Measurements from ENCODE around the gene RGS19. TPM values are rescaled to one million over a fixed set of nuclear protein-coding genes. Genes with fewer than 3 reads are reported as not detected.

The RGS19 gene
- total RNA-seq, 4 donors from 2014 or later, result 10.4 to 26.4 (median 16.6) TPM

GRCh38 chr20:64113444-64113775 lies 34.1 kb upstream of the RGS19 start:
- TF ChIP-seq POLR2A (IDR thresholded peaks at IDR 0.05), result no peak
- TF ChIP-seq CTCF (IDR thresholded peaks at IDR 0.05), result no peak
- H3K4me3 ChIP-seq (ENCODE audit: low read depth, poor library complexity, severe bottlenecking), result no peak overlapping the region
- intact Hi-C loops (cut with DNase I; ENCODE audit: low total_unique reads), result no loop called here
- DNase-seq (ENCODE audit: low spot score in 2 of 2), result no peak
- WGBS, 2 donors, result 60 to 75% methylated on average over 6 of the region's 6 CpGs

GRCh38 chr20:64112691-64113443 lies 33.5 kb upstream of the RGS19 start:
- H3K4me3 ChIP-seq (ENCODE audit: low read depth, poor library complexity, severe bottlenecking), result no peak overlapping the region
- intact Hi-C loops (cut with DNase I; ENCODE audit: low total_unique reads), result no loop called here
- WGBS, 2 donors, result 75 to 84% methylated on average over 17 to 18 of the region's 18 CpGs
- DNase-seq (ENCODE audit: low spot score in 2 of 2), result peak in 1 of 2 donors; percentile 84
- TF ChIP-seq POLR2A (IDR thresholded peaks at IDR 0.05) (no peak), CTCF (IDR thresholded peaks at IDR 0.05) (no peak)

GRCh38 chr20:64111841-64112641 lies 32.7 kb upstream of the RGS19 start:
- DNase-seq (ENCODE audit: low spot score in 2 of 2), result peak in 1 of 2 donors; percentile 81
- TF ChIP-seq CTCF (IDR thresholded peaks at IDR 0.05), result no peak
- TF ChIP-seq POLR2A (IDR thresholded peaks at IDR 0.05), result no peak
- H3K4me3 ChIP-seq (ENCODE audit: low read depth, poor library complexity, severe bottlenecking), result no peak overlapping the region
- intact Hi-C loops (cut with DNase I; ENCODE audit: low total_unique reads), result no loop called here
- 76 to 78% methylated on average over 19 of the region's 19 CpGs for WGBS, 2 donors

- WGBS, 2 donors, result 91 to 94% methylated on average over 10 of the region's 10 CpGs
- intact Hi-C loops (cut with DNase I; ENCODE audit: low total_unique reads), result no loop called here
- DNase-seq (ENCODE audit: low spot score in 2 of 2), result peak in 1 of 2 donors; percentile 54
- H3K4me3 ChIP-seq (ENCODE audit: low read depth, poor library complexity, severe bottlenecking), result no peak overlapping the region
- TF ChIP-seq CTCF (IDR thresholded peaks at IDR 0.05), result no peak
- no peak for TF ChIP-seq POLR2A (IDR thresholded peaks at IDR 0.05)
Observed at GRCh38 chr20:64110411-64111068, 31.2 kb upstream of the RGS19 start.

GRCh38 chr20:64109831-64110391 lies 30.6 kb upstream of the RGS19 start:
- 65 to 72% methylated on average over 13 of the region's 16 CpGs for WGBS, 2 donors
- intact Hi-C loops (cut with DNase I; ENCODE audit: low total_unique reads), result no loop called here

More at GRCh38 chr20:64109831-64110391, 30.6 kb upstream of the RGS19 start:
- no peak for TF ChIP-seq CTCF (IDR thresholded peaks at IDR 0.05)
- no peak overlapping the region for H3K4me3 ChIP-seq (ENCODE audit: low read depth, poor library complexity, severe bottlenecking)
- DNase-seq (ENCODE audit: low spot score in 2 of 2), result peak in 1 of 2 donors; percentile 78
